ENCODE measurements around the gene LYRM7.
"Not testable (repeated sequence)": the region's sequence is repeated elsewhere in the genome, so short reads cannot be mapped to it uniquely, and the experiment has no call there.

LYRM7 gene

GRCh38 chr5:131182839-131183238, 12.1 kb downstream of the LYRM7 start:
- Histone ChIP-seq H3K4me3 (ENCODE audit: extremely low read depth, insufficient read depth, low read length, poor library complexity, severe bottlenecking) (no peak overlapping the region), H3K9me3 (ENCODE audit: control insufficient read depth, low read length) (no peaks in the 10 kb centered on the region), H3K27ac (ENCODE audit: low read depth, low read length, severe bottlenecking) (no peak overlapping the region), H3K4me1 (ENCODE audit: control insufficient read depth, insufficient read depth, low read length, poor library complexity, severe bottlenecking) (no peaks in the 10 kb centered on the region), H3K36me3 (ENCODE audit: control insufficient read depth, insufficient read depth, low read length) (no peaks in the 10 kb centered on the region)

- Histone ChIP-seq H3K4me1 (ENCODE audit: control insufficient read depth, insufficient read depth, low read length, poor library complexity, severe bottlenecking) (no peaks in the 10 kb centered on the region), H3K4me3 (ENCODE audit: extremely low read depth, insufficient read depth, low read length, poor library complexity, severe bottlenecking) (no peak overlapping the region), H3K36me3 (ENCODE audit: control insufficient read depth, insufficient read depth, low read length) (no peaks in the 10 kb centered on the region), H3K9me3 (ENCODE audit: control insufficient read depth, low read length) (no peaks in the 10 kb centered on the region), H3K27ac (ENCODE audit: low read depth, low read length, severe bottlenecking) (no peak overlapping the region)
Observed at GRCh38 chr5:131185523-131186104, 14.9 kb downstream of the LYRM7 start.

GRCh38 chr5:131186561-131187256, 16.0 kb downstream of the LYRM7 start:
- Histone ChIP-seq H3K9me3 (ENCODE audit: control insufficient read depth, low read length) (no peaks in the 10 kb centered on the region), H3K27ac (ENCODE audit: low read depth, low read length, severe bottlenecking) (no peak overlapping the region), H3K4me1 (ENCODE audit: control insufficient read depth, insufficient read depth, low read length, poor library complexity, severe bottlenecking) (no peaks in the 10 kb centered on the region), H3K4me3 (ENCODE audit: extremely low read depth, insufficient read depth, low read length, poor library complexity, severe bottlenecking) (no peak overlapping the region), H3K36me3 (ENCODE audit: control insufficient read depth, insufficient read depth, low read length) (no peaks in the 10 kb centered on the region)
- WGBS, 2 experiments (ENCODE audit: insufficient coverage in 2 of 2) = 100% methylated on average over 1 of the region's 3 CpGs; no CpG with 5 or more reads in 1 of the 2 experiments

GRCh38 chr5:131193106-131193505, 22.4 kb downstream of the LYRM7 start:
- WGBS, 2 experiments (ENCODE audit: insufficient coverage in 2 of 2) = 93% methylated on average over 2 of the region's 2 CpGs
- no peak overlapping the region for H3K4me3 ChIP-seq (ENCODE audit: extremely low read depth, insufficient read depth, low read length, poor library complexity, severe bottlenecking)

GRCh38 chr5:131193897-131194296, 23.2 kb downstream of the LYRM7 start:
- H3K4me3 ChIP-seq (ENCODE audit: extremely low read depth, insufficient read depth, low read length, poor library complexity, severe bottlenecking); H3K27ac ChIP-seq (ENCODE audit: low read depth, low read length, severe bottlenecking); H3K4me1 ChIP-seq (ENCODE audit: control insufficient read depth, insufficient read depth, low read length, poor library complexity, severe bottlenecking); H3K36me3 ChIP-seq (ENCODE audit: control insufficient read depth, insufficient read depth, low read length); H3K9me3 ChIP-seq (ENCODE audit: control insufficient read depth, low read length): not testable (repeated sequence)
- WGBS, 2 experiments (ENCODE audit: insufficient coverage in 2 of 2) = no CpG with 5 or more reads among the region's 7 CpGs

More at GRCh38 chr5:131193106-131193505, 22.4 kb downstream of the LYRM7 start:
- Histone ChIP-seq H3K27ac (ENCODE audit: low read depth, low read length, severe bottlenecking) (no peak overlapping the region), H3K4me1 (ENCODE audit: control insufficient read depth, insufficient read depth, low read length, poor library complexity, severe bottlenecking) (no peaks in the 10 kb centered on the region), H3K9me3 (ENCODE audit: control insufficient read depth, low read length) (no peaks in the 10 kb centered on the region), H3K36me3 (ENCODE audit: control insufficient read depth, insufficient read depth, low read length) (no peaks in the 10 kb centered on the region)

- Histone ChIP-seq H3K36me3 (ENCODE audit: control insufficient read depth, insufficient read depth, low read length) (no peaks in the 10 kb centered on the region), H3K27ac (ENCODE audit: low read depth, low read length, severe bottlenecking) (no peak overlapping the region), H3K9me3 (ENCODE audit: control insufficient read depth, low read length) (no peaks in the 10 kb centered on the region), H3K4me1 (ENCODE audit: control insufficient read depth, insufficient read depth, low read length, poor library complexity, severe bottlenecking) (no peaks in the 10 kb centered on the region), H3K4me3 (ENCODE audit: extremely low read depth, insufficient read depth, low read length, poor library complexity, severe bottlenecking) (no peak overlapping the region)
- WGBS, 2 experiments (ENCODE audit: insufficient coverage in 2 of 2) = 76 to 91% methylated on average over 3 to 5 of the region's 5 CpGs
Observed at GRCh38 chr5:131194725-131195124, 24.0 kb downstream of the LYRM7 start.

GRCh38 chr5:131195696-131196095, 25.0 kb downstream of the LYRM7 start:
- Histone ChIP-seq H3K9me3 (ENCODE audit: control insufficient read depth, low read length) (no peaks in the 10 kb centered on the region), H3K27ac (ENCODE audit: low read depth, low read length, severe bottlenecking) (no peak overlapping the region), H3K4me1 (ENCODE audit: control insufficient read depth, insufficient read depth, low read length, poor library complexity, severe bottlenecking) (no peaks in the 10 kb centered on the region), H3K36me3 (ENCODE audit: control insufficient read depth, insufficient read depth, low read length) (no peaks in the 10 kb centered on the region), H3K4me3 (ENCODE audit: extremely low read depth, insufficient read depth, low read length, poor library complexity, severe bottlenecking) (no peak overlapping the region)

- H3K27ac ChIP-seq (ENCODE audit: low read depth, low read length, severe bottlenecking) = no peak overlapping the region
- no peaks in the 10 kb centered on the region for H3K9me3 ChIP-seq (ENCODE audit: control insufficient read depth, low read length)
- H3K36me3 ChIP-seq (ENCODE audit: control insufficient read depth, insufficient read depth, low read length) = no peaks in the 10 kb centered on the region
- H3K4me3 ChIP-seq (ENCODE audit: extremely low read depth, insufficient read depth, low read length, poor library complexity, severe bottlenecking) = no peak overlapping the region
- no peaks in the 10 kb centered on the region for H3K4me1 ChIP-seq (ENCODE audit: control insufficient read depth, insufficient read depth, low read length, poor library complexity, severe bottlenecking)
- 94 to 100% methylated on average over 2 to 4 of the region's 4 CpGs for WGBS, 2 experiments (ENCODE audit: insufficient coverage in 2 of 2)
Observed at GRCh38 chr5:131196331-131196730, 25.6 kb downstream of the LYRM7 start.

GRCh38 chr5:131198625-131199024, 27.9 kb downstream of the LYRM7 start:
- Histone ChIP-seq H3K4me1 (ENCODE audit: control insufficient read depth, insufficient read depth, low read length, poor library complexity, severe bottlenecking) (no peaks in the 10 kb centered on the region), H3K36me3 (ENCODE audit: control insufficient read depth, insufficient read depth, low read length) (no peaks in the 10 kb centered on the region), H3K27ac (ENCODE audit: low read depth, low read length, severe bottlenecking) (no peak overlapping the region), H3K9me3 (ENCODE audit: control insufficient read depth, low read length) (no peaks in the 10 kb centered on the region), H3K4me3 (ENCODE audit: extremely low read depth, insufficient read depth, low read length, poor library complexity, severe bottlenecking) (no peak overlapping the region)
- 100% methylated on average over 1 to 3 of the region's 5 CpGs for WGBS, 2 experiments (ENCODE audit: insufficient coverage in 2 of 2)

- no peak overlapping the region for H3K27ac ChIP-seq (ENCODE audit: low read depth, low read length, severe bottlenecking)
- H3K4me3 ChIP-seq (ENCODE audit: extremely low read depth, insufficient read depth, low read length, poor library complexity, severe bottlenecking) = no peak overlapping the region
- H3K4me1 ChIP-seq (ENCODE audit: control insufficient read depth, insufficient read depth, low read length, poor library complexity, severe bottlenecking) = no peaks in the 10 kb centered on the region
- no peaks in the 10 kb centered on the region for H3K9me3 ChIP-seq (ENCODE audit: control insufficient read depth, low read length)
- no peaks in the 10 kb centered on the region for H3K36me3 ChIP-seq (ENCODE audit: control insufficient read depth, insufficient read depth, low read length)
- WGBS, 2 experiments (ENCODE audit: insufficient coverage in 2 of 2) = no CpG with 5 or more reads among the region's 3 CpGs
Observed at GRCh38 chr5:131200560-131200959, 29.8 kb downstream of the LYRM7 start.

GRCh38 chr5:131204964-131205363, 34.2 kb downstream of the LYRM7 start:
- no CpG with 5 or more reads among the region's 2 CpGs for WGBS, 2 experiments (ENCODE audit: insufficient coverage in 2 of 2)
- H3K4me1 ChIP-seq (ENCODE audit: control insufficient read depth, insufficient read depth, low read length, poor library complexity, severe bottlenecking) = no peaks in the 10 kb centered on the region
- no peak overlapping the region for H3K4me3 ChIP-seq (ENCODE audit: extremely low read depth, insufficient read depth, low read length, poor library complexity, severe bottlenecking)
- no peaks in the 10 kb centered on the region for H3K36me3 ChIP-seq (ENCODE audit: control insufficient read depth, insufficient read depth, low read length)
- no peaks in the 10 kb centered on the region for H3K9me3 ChIP-seq (ENCODE audit: control insufficient read depth, low read length)
- H3K27ac ChIP-seq (ENCODE audit: low read depth, low read length, severe bottlenecking) = no peak overlapping the region

Data from mesodermal cell (in vitro differentiated cells).